GM18861 (cell line): Measurements from ENCODE around the gene ACSF3.
"Not testable (repeated sequence)": the region's sequence is repeated elsewhere in the genome, so short reads cannot be mapped to it uniquely, and the experiment has no call there.

Experiments
- ATAC-seq: cut with Tn5 transposase; IDR thresholded peaks from one replicate; pipeline ENCODE4 v1.9.1; 2021; ENCODE audit not compliant: unreplicated experiment

Gene ACSF3

DNA sequence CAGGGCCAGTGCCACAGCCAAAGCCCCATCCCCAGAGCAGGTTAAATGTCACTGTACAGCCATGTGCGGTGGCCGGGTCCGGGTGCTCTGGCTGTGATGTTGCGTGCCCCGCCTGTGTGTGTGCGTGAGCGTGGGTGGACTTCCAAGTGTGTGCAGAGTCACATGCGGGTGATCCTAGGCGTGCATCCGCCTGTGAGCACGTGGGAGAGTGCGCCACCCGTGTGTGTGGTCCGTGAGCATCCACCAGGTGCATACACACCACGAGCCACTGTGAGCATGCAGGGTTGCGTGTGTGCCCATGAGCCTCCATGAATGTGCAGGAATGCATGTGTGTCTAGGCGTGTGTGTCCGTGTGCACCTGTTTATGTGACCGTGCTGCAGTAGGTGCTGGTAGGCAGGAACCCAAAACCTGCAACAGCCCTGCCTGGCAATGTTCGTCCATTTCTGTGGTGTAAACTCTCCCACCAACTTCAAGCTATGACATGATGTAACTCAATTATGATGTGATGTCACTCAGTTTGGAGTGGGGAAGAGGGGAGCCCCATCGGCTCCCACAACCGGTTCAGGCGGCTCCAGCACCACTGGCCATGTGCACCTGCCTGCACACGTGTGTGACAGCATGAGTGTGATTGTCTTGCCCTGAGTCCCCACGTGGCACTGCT, 37.6 kb upstream of the ACSF3 start:
- no peak for ATAC-seq

DNA sequence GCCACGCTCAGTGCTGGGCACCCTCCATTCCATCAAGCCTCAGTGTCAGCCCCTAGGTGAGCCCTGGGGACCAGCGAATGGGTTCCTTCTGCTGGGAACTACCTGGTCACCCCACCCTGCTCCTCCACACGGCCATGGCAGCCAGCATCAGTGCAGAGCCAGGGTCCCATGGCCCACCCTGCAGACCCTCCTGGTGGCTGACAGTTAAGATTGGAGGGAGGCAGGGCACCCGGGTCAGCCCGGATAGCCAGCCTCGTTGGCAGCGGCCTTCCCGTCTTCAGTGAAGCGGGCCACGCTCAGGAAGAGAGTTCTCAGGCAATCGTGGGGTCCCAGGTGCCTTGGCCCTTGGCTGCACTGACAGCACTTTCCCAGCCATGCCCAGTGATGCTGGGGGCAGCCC, 37.1 kb upstream of the ACSF3 start:
- no peak for ATAC-seq

DNA sequence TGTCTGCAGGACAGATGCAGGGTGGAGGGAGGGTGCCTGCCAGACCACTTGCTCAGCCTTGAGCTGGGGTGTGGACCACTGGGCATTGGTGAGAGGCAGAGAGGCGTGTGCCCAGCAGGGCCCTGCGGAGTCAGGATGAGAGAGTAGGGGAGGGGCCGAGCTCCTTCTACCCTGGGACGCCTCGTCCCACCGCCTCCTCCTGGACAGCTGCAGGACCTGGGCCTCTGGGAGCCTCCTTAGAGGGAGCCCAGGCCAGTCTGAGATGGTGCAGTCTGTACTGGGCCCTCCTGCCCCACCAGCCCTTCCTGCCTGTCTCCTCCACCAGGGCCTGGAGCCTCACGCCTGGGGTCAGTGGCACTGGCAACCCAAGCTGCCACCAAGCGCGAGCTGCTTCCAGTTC, 35.9 kb upstream of the ACSF3 start:
- no peak for ATAC-seq

DNA sequence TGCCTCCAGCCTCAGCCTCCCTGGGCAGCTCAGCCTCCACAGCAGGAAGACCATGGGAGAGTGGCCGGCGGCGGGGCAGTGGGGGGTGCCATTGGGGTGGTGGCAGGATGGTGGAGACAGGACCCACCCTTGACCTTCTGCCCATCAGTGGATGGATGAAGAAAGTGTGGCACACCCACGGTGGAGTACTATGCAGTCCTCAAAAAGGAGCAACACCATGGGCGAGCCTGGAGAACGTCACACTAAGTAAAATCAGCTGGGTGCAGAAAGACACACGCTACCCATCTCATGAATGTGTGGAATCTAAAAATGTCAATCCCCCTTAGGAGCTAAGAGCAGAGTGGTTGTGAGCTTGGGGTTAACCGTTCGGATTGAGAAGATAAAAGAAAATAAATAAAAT, 34.8 kb upstream of the ACSF3 start:
- no peak for ATAC-seq

DNA sequence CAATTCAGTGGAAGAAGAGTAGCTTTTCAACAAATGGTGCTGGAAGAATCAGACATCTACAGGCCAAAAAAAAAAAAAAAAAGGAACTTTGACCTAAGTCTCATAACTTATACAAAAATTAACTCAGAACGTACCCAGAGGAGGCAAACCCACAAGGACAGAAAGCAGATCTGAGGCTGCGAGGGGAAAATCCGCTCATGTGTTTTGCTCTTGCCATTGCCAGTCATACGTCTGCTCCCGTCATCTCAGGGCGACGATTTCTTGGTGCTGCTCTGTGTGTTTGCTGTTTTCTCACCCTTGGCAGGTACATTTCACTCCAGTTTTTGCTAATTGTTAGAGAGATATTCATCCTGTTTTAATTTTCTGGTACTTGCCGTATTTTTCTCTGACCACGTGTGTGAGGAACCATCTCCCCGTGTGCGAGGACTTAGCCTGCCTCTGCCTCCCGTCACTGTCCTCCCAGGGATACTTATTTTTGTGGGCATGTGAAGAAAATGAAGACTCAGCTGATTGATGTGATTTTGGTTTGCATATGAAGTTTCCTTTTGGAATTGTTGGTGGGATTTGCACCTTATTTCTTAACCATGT, 33.4 kb upstream of the ACSF3 start:
- no peak for ATAC-seq

DNA sequence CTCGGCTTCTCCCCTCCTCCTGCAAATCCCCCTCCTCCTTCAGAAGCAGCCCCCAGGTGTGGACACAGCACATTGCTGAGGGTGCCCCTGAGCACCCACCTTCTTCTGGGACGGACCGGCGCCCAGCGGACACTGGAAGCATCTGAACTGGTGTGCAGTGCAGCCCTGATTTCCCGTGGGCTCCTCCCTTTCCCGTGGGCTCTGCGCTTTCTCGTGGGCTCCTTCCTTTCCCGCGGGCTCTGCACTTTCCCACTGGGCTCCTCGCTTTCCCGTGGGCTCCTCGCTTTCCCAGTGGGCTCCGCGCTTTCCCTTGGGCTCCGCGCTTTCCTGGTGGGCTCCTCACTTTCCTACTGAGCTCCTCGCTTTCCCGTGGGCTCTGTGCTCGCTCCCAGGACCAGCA, 32.6 kb upstream of the ACSF3 start:
- no peak for ATAC-seq

DNA sequence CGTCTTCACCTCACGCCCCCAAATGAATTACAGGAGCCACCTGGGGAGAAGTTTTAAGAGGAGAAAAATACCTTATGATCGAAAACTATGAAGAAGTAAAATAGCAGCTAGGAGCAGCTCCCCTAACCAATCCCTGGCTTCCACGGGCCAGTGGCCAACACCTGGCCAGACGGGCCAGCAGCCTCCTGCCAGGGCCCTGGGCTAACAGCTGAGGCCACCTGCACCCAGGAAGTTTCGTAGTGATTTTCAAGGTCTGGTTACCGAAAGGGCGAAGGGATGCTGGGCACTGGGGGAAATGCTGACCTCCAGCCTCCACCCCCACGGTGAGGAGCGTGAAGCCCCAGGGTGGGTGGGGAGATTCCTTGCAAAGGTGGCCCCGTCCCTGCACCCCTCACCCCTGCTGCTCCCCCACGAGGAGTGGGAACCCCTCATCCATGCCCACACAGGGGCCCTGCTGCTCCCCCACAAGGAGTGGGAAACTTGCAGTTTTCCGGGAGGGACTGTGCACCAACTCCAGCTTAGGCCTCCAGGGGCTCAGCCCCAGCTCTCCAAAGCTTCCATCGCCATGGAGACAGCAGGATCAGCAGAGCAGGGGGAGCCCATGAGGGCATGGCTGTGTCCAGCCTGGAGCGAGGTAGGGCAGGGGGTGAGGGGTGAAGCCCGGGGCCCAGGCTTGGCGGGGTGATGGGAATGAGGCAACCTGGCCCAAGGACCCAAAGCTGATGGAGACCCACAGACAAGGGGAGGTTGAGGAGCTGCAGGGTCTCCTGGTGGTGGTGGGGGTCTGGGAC, 31.9 kb upstream of the ACSF3 start:
- ATAC-seq, result no peak

DNA sequence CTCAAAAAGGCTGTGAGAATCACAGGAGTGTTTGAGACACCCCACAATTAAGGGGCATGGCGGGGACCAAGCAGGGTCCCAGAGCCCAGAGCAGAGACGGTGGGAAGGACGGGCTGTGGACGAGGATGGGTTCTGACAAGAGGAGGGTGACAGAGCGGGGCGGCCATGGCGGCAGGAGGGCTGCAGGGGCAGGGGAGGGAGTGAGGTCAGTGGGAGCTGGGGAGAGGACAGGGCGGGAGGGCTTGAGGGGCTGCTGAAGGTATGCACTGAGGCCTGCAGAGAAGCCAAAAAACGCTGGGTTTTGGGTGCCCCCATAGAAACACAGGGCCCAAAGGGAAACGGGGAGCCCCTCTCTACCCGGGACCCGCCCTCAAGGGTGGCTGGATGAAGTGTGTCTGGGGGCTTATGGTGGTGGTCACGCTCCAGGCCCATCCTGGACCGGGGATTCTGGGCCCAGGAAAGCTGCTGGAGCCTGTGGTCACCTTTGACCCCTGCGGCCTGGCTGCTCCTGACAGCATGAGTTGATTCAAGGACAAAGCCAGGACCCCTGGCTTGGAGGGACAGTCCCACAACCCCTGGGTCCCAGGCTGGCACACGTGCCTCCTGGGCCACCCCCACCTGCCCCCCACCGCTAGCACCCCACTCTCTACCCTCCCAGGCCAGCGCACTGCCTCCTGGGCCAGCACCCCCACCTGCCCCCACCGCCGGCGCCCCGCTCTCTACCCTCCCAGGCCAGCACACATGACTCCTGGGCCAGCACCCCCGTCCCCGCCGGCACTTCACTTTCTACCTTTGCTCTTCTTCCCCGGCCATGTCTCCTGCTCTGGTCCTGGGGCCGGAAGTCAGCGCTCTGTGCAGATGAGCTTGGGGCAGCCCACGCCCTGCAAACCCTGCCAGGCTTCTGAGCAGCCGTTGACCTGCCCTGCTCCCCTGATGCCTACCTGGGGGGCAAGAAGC, 31.0 kb upstream of the ACSF3 start:
- no peak for ATAC-seq

DNA sequence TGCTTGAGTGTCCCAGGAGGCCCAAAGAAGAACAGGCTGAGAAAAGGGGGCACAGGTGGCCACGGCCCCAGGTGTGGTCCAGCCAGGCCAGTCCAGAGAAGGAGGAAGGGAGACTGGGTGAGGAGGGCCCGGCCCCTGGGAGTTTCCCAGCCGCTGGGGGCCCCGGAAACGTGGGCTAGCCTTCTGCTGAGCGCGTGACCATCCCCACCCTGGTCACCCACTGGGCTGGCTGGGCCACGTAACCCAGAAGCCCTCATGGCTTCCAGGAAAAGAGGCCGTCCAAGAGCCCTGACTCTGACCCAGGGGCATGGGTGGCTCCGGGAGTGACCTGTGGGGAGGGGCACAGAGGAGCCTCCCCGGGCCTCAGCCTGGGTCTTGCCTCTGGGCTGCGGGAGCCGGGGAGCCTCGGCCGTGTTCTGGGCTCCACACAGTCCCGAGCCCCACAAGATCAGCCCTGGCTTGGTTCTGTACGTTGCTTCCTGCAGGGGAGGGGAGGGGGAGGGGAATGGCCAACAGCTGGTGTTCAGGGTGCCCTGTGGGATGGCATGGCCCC, 29.8 kb upstream of the ACSF3 start:
- ATAC-seq, result no peak

DNA sequence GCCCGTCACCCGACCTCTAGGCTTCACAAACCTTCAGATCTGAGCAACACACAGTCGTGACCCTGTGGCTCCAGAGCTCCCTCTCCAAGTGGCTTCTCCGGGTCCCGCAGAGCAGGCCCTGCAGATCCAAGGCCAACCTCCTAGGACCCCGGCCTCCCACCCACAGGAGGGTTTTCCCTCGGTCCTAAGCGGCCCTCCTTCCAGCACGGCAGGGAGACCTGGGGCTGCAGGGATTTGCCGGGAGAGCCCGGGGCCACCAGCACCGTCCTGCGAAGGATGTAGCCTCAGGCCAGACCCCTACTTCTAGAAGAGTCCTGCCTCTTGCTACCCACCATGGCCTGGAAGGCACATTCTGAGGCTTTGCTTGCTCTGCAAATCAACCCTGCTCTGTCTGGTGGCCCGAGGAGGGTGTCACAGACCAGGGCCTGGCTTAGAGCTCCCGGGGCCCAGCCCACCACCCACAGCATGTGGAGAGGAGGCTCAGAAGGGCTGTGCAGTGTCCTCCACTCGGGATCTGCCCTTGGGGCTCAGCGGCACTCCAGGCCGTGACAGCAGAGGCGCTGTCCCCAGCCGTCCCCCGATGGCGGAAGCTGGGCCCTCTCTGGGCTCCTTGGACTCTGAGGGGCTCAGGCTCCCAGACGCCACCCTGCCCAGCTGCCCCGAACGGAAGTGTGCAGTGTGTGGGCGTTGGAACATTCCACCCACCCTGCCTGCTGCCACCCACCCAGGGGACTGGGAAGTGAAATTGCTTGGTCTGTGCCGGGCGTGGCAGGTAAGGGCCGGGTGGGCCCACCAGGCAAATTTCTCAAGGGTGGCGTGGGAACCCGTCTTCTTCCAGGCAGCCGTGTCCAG, 28.8 kb upstream of the ACSF3 start:
- no peak for ATAC-seq

DNA sequence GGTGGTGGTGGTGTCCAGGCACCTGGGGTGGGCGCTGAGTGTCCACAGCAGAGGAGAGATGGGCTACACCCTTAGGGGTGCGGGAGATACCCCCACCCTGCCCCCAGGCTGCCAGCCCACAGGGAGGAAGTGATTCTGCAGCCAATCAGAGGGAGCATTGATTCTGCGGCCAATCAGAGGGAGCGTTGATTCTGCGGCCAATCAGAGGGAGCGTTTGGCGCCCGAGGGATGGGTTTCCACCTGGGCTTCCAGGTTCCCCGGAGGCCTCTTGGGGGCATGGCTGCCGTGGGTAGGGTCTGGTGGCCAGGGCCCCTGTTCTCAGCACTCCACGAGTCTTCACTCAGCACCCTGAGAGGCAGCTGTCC, 28.2 kb upstream of the ACSF3 start:
- ATAC-seq, result no peak

DNA sequence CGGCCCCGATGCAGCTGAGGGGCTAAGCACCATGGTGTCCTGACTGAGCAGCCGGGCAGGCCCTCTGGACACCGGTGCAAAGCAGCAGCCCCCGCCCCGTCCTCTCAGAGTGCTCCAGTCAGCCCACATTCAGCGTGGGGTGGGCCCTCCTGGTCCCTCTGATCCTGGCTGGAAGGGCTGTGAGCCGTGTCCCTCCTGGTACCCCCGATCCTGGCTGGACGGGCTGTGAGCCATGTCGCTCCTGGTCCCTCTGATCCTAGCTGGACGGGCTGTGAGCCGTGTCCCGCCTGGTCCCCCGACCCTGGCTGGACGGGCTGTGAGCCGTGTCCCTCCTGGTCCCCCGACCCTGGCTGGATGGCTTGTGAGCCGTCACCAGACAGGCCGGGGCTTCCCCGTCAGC, 26.9 kb upstream of the ACSF3 start:
- no peak for ATAC-seq

DNA sequence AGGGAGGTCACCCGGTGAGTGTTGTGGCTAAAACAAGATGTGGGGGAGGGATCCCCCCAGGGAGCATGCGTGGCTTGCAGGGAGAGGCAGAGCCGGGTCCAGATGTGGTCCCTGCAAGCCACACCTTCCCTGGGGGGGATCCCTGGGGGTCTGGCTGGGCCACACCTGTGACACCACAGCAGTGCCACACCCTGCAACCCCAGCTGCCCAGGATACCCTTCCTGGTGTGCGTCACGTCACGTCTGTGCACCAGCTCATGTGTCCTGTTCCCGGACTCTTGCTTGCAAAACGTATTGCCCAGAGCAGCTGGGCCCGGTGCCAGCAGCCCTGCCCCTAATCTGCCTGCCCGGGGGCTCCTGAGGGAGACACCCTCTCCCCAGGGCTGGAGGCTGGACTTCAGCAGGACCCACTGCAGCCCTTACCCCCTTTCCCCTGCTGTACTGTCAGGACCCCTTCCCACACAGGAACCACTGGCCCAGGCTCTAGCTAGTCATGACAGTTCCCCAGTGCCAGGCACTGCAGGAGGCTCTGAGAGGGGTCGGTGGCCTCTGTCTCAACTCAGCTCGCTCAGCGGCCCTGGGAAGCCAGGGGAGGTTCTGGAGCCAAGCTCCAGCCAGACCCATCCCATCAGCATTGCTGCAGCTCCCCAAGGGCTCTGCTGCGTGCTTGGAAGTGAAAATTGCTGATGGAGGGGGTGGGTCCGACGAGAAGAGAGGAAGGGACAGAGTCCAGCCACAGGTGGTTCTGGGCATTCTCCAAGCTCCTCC, 25.8 kb upstream of the ACSF3 start:
- no peak for ATAC-seq

DNA sequence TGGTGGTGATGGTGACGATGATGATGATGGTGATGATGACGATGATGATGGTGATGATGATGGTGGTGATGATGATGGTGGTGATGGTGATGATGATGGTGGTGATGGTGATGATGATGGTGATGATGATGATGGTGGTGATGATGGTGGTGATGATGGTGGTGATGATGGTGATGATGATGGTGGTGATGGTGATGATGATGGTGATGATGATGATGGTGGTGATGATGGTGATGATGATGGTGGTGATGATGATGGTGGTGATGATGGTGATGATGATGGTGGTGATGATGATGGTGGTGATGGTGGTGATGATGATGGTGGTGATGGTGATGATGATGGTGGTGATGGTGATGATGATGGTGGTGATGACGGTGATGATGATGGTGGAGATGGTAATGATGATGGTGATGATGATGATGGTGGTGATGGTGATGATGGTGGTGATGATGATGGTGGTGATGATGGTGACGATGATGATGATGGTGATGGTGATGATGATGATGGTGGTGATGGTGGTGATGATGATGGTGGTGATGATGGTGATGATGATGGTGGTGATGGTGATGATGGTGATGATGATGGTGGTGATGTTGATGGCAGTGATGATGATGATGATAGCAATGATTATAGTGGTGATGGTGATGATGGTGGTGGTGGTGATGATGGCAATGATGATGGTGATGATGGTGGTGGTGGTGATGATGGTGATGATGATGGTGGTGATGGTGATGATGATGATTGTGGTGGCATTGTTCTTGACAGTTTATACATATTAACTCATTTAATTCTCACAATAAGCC, 24.6 kb upstream of the ACSF3 start:
- not testable (repeated sequence) for ATAC-seq

DNA sequence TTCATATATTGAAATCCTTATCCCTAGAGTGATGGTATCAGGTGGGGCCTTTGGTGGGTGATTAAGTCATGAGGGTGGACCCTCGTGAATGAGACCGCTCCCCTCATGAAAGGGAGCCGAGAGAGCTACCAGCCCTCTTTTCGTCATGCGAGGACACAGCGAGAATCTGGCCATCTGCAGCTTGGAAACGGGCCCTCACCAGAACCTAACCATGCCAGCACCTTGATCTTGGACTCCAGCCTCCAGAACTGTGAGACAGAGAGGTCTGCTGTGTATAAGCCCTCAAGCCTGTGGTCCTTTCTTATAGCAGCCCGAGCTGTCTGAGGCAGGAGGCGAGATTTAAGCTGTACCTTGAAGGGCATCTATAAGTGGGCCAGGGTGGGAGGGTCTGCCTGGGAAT, 23.7 kb upstream of the ACSF3 start:
- ATAC-seq, result no peak

DNA sequence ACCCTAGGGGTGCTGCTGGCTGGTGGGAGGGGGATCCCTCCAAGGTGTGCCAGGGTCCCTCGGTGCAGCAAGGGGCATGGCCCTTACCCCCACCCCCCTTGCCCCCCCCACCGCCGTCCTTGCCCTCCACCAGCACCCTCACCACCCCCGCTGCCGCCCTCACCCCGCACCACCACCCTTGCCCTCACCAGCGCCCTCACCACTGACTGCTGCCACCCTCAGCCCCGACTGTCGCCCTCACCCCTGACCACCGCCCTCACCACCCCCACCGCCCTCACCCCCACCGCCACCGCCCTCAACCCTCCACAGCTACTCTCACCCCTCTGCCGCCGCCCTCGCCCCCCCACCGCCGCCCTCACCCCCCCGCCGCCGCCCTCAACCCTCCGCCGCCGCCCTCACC, 23.1 kb upstream of the ACSF3 start:
- ATAC-seq, result no peak

DNA sequence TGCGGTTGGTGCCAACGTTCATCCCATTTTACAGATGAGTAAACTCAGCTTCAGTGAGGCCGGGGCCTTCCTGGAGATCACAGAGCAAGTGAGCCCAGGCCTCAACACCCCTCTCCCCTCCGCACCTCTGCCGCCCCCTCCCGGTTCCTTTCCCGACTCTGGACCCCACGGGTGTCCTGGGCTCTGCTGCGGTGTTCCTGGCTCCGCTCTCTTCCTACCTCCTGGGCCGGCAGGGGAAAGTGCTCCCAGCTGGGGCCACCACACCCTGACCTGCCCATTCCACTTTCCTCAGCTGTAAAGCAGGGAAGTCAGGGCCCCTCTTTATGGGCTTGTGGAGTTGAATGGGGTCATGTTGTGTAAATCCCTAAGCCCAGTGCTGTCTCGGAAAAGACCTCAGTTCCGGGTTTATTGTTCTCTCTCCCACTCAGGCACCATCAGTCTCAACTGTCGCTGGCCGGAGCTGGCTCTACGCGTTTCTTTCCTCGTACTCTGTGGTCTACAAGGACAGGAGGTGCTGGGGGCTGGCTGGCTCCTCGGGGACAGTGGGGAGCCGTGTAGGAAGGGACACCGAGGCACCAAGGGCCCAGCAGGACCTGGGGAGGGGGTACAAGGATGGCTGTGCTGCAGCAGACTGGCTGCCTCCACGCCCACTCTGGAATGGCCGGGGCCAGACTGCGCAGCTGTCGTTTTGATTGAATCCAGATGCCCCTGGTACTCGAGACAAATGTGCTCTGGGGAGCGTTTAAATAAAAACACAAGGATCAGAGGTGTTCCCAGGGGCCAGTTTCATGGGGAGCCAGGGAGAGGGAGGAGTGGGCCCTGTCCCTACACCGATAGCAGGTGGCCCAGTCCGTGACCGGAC, 21.7 kb upstream of the ACSF3 start:
- ATAC-seq, result no peak
